ENCODE measurements around the gene ZSWIM1.

DNA sequence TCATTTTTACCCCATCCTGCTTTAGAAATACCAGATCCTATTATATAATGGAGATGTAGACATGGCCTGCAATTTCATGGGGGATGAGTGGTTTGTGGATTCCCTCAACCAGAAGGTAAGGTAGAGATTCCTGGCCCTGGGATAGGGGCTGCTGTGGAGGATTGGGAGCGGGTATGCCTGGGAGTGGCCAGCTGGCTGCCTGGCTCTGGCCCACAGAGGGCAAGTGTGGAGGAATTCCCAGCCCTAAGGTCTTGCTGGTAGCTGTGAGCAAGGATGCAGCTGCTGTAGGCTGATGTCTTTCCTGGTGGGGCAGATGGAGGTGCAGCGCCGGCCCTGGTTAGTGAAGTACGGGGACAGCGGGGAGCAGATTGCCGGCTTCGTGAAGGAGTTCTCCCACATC, 16.7 kb downstream of the ZSWIM1 start:
- TF ChIP-seq, protein P1, sequence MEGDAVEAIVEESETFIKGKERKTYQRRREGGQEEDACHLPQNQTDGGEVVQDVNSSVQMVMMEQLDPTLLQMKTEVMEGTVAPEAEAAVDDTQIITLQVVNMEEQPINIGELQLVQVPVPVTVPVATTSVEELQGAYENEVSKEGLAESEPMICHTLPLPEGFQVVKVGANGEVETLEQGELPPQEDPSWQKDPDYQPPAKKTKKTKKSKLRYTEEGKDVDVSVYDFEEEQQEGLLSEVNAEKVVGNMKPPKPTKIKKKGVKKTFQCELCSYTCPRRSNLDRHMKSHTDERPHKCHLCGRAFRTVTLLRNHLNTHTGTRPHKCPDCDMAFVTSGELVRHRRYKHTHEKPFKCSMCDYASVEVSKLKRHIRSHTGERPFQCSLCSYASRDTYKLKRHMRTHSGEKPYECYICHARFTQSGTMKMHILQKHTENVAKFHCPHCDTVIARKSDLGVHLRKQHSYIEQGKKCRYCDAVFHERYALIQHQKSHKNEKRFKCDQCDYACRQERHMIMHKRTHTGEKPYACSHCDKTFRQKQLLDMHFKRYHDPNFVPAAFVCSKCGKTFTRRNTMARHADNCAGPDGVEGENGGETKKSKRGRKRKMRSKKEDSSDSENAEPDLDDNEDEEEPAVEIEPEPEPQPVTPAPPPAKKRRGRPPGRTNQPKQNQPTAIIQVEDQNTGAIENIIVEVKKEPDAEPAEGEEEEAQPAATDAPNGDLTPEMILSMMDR (conservative IDR thresholded peaks at IDR 0.05; ENCODE audit: low read depth, low read length), result no peak
- TF ChIP-seq EZH2 (IDR thresholded peaks at IDR 0.05; ENCODE audit: borderline replicate concordance, low read depth, low read length, poor library complexity, severe bottlenecking), result no peak

Measured in A673 (cell line).